HFFc6 (cell line): Measurements from ENCODE around the gene ARMS2. TPM values are rescaled to one million over a fixed set of nuclear protein-coding genes. Genes with fewer than 3 reads are reported as not detected.
A peak's percentile ranks its signal among the peaks of the same experiment; 100 is the strongest.

Experiments used
- DNase-seq: peaks from one replicate; pipeline ENCODE4 v3.0.0-alpha.2; 2018
- H3K27ac Mint-ChIP-seq: 2 replicates; pipeline ENCODE4 v1.8.0; 2020; ENCODE audit warnings: mild to moderate bottlenecking, mixed read lengths
- H3K27me3 Mint-ChIP-seq: 2 replicates; pipeline ENCODE4 v1.8.0; 2021; ENCODE audit warnings: mild to moderate bottlenecking, moderate library complexity, mixed read lengths; ENCODE audit not compliant: insufficient read depth
- H3K36me3 Mint-ChIP-seq: 2 replicates; pipeline ENCODE4 v1.8.0; 2021; ENCODE audit warnings: low read depth, mixed read lengths
- H3K4me1 Mint-ChIP-seq: 2 replicates; pipeline ENCODE4 v1.8.0; 2020; ENCODE audit warnings: low read depth, mixed read lengths
- H3K4me3 Mint-ChIP-seq: 2 replicates; pipeline ENCODE4 v1.8.0; 2020; ENCODE audit warnings: mild to moderate bottlenecking, moderate library complexity, mixed read lengths
- H3K9me3 Mint-ChIP-seq: 2 replicates; pipeline ENCODE4 v1.8.0; 2020; ENCODE audit warnings: mild to moderate bottlenecking, mixed read lengths
- total RNA-seq, 6 experiments: library from RNA; stranded (reverse); fragmentation: NEBNext Ultra II Directional; extraction: Animal tissue kit (Norgen Biotek cat#: 25700); gene quantifications; 2 replicates in 1 of 6; 3 replicates in 5 of 6; pipeline ENCODE4 v1.2.3, GENCODE V29; 2021
- TF ChIP-seq, protein P1 (sequence below): fragments of 200-600 bp; sonication (generic); IDR thresholded peaks from 2 replicates; pipeline ENCODE4 v1.5.0; 2021; ENCODE audit warnings: antibody characterized with exemption, mild to moderate bottlenecking

Gene ARMS2
- total RNA-seq, 6 experiments from 2014 or later, result not detected

DNA sequence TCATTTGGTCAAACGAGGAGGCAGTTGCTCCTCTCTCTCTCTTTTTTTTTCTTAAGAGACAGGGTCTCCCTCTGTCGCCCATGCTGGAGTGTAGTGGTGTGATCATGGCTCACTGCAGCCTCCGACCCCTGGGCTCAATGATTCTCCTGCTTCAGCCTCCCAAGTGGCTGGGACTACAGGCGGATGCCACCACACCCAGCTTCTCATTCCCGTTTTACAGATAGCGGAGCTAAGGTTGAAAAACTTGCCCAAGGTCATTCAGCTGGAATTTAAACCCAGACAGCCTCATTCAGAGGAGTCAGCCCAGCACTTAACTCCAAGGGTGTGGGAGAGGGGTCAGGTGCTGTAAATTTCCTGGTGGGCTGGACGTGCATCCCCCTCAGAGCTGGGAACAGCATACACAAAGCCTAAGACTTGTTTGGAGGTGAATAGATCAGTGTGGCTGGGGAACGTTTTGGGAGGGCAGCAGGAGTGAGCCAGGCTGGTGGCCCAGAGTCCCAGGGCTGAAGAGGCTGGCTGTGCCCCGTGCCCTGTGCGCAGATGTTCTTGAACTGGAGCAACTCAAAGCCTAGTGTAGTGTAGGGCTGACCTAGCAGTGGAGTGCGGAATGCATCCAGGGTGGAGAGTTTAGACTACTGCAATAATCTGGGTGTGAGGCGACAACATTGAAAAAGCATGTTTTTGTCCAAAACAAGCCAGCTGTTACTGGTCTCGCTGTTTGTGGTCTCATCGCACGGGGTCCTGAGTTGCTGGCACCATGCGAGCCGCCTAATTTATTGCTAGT is 9.2 kb downstream of the ARMS2 start:
- Mint-ChIP-seq H3K36me3 (peaks cover 7% of the 10 kb centered on the region; the same call in 1 of the 2 replicates), H3K27me3 (peaks cover 27% of the 10 kb centered on the region), H3K9me3 (no peaks in the 10 kb centered on the region), H3K4me3 (peak overlapping the region; percentile 95), H3K4me1 (peaks cover 33% of the 10 kb centered on the region), H3K27ac (no peak overlapping the region)
- no peak for DNase-seq
- TF ChIP-seq, protein P1, sequence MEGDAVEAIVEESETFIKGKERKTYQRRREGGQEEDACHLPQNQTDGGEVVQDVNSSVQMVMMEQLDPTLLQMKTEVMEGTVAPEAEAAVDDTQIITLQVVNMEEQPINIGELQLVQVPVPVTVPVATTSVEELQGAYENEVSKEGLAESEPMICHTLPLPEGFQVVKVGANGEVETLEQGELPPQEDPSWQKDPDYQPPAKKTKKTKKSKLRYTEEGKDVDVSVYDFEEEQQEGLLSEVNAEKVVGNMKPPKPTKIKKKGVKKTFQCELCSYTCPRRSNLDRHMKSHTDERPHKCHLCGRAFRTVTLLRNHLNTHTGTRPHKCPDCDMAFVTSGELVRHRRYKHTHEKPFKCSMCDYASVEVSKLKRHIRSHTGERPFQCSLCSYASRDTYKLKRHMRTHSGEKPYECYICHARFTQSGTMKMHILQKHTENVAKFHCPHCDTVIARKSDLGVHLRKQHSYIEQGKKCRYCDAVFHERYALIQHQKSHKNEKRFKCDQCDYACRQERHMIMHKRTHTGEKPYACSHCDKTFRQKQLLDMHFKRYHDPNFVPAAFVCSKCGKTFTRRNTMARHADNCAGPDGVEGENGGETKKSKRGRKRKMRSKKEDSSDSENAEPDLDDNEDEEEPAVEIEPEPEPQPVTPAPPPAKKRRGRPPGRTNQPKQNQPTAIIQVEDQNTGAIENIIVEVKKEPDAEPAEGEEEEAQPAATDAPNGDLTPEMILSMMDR, result no peak

DNA sequence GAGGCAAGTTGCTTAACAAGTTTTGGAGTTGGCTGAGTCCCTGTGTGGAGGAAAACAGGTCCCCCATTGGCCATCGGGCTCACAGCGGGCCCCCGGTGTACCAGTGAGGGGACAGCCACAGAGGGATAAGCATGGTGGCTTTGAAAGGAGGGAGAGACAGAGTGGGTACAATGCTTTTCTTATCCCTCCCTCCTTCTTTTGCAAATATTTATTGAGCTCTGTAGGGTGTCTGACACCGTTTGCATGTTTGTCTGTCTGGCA is 9.7 kb downstream of the ARMS2 start:
- peaks cover 24% of the 10 kb centered on the region for H3K27me3 Mint-ChIP-seq
- no peak overlapping the region for H3K4me3 Mint-ChIP-seq
- TF ChIP-seq, protein P1, result no peak
- no peak overlapping the region for H3K27ac Mint-ChIP-seq
- no peak for DNase-seq
- H3K36me3 Mint-ChIP-seq, result peaks cover 7% of the 10 kb centered on the region; the same call in 1 of the 2 replicates
- H3K4me1 Mint-ChIP-seq, result peaks cover 38% of the 10 kb centered on the region
- H3K9me3 Mint-ChIP-seq, result no peaks in the 10 kb centered on the region

DNA sequence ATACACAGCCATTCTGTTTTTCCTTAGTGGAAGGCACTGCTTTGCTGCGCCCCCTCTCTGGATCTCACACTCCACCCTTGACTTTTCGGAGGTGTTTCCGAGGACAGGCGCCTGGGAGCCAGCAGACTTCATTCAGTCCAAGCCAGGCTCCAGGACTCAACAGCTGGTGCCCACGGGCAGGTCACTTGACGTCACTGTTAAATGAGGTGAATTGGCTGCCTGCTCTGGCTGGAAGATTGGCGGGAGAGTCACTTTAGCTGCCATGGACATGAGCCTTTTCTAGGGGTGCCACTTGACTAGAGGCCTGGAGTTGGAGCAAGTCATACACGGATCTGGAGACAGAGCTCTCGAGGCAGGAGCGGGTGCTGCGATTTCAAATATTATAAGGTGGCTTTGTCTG is 10.1 kb downstream of the ARMS2 start:
- DNase-seq, result no peak
- H3K9me3 Mint-ChIP-seq, result no peaks in the 10 kb centered on the region
- no peak overlapping the region for H3K4me3 Mint-ChIP-seq
- H3K27ac Mint-ChIP-seq, result no peak overlapping the region
- TF ChIP-seq, protein P1, result no peak
- H3K36me3 Mint-ChIP-seq, result peaks cover 7% of the 10 kb centered on the region; the same call in 1 of the 2 replicates
- H3K4me1 Mint-ChIP-seq, result peaks cover 41% of the 10 kb centered on the region
- peaks cover 21% of the 10 kb centered on the region for H3K27me3 Mint-ChIP-seq

DNA sequence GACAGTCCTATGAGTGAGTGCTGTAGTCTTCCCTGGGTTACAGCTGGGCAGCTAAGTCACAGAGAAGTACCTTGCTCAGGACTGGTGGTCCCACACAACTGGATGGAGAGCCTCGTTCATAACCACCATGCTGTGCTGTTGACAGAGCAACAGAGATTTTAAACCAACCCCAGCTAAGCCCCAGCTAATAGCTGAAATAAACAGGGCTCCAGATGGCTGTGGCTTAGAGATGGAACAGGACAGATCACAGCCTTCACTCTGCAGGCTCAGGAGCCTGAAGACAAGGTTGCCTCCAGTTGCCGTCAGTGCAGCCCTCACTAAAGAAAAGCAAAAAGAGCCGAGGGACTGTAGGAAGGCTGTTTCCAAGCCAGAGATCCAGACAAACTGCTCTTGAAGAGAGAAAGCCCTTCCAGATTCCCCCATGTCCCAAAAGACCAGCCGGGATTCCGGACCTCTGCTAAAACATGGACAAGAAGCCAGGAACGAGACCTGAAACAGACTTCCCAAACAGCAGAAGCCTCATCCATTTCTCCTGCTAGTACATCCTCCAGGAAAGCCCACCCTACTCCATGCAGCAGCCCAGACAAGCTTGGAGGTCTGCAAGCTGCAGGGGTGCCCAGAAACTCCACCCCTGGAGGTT is 11.1 kb downstream of the ARMS2 start:
- no peak for DNase-seq
- TF ChIP-seq, protein P1, result no peak
- Mint-ChIP-seq H3K4me3 (no peak overlapping the region), H3K9me3 (no peaks in the 10 kb centered on the region), H3K4me1 (peaks cover 42% of the 10 kb centered on the region), H3K27me3 (peaks cover 19% of the 10 kb centered on the region), H3K27ac (no peak overlapping the region), H3K36me3 (peaks cover 7% of the 10 kb centered on the region; the same call in 1 of the 2 replicates)

DNA sequence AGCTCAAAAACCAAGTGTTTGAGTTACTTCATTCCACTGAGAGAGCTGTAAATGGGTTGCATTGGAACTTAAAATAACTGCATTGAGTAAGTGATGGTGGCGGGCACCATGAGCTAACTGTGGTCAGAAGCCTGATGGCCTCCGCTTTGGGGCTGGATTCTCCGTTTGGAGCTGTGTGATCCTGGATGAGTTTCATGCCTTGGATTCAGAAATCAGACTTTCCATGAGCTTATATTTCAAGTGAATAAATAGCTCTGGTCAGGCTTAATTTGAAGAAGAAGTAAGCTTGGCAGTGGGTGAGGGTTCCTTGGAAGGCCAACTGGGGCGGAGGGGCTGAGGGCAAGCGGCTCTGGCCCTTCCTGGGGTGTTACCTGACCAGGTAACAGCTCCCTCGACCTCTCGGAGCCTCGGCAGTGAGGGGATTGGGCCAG is 12.5 kb downstream of the ARMS2 start:
- Mint-ChIP-seq H3K4me1 (peaks cover 56% of the 10 kb centered on the region), H3K27me3 (peaks cover 18% of the 10 kb centered on the region)

More for the DNA sequence above, 12.5 kb downstream of the ARMS2 start:
- no peak overlapping the region for H3K27ac Mint-ChIP-seq
- H3K36me3 Mint-ChIP-seq, result peaks cover 7% of the 10 kb centered on the region; the same call in 1 of the 2 replicates
- H3K4me3 Mint-ChIP-seq, result no peak overlapping the region
- TF ChIP-seq, protein P1, result no peak
- DNase-seq, result no peak
- H3K9me3 Mint-ChIP-seq, result no peaks in the 10 kb centered on the region
